Lower leg skin (tissue), 3 donors: ENCODE results near the gene UBA3.

ENCODE experiments used
- CTCF ChIP-seq, 3 donors: fragments of 450-650 bp; IDR thresholded peaks; one replicate each; pipeline ENCODE4 v1.5.1; 2016; ENCODE audit warnings: antibody characterized with exemption in 3 of 3, mild to moderate bottlenecking in 3 of 3, moderate library complexity in 2 of 3
- POLR2A ChIP-seq, 2 donors: fragments of 450-650 bp; IDR thresholded peaks; one replicate each; pipeline ENCODE4 v1.6.1; 2016 to 2017; ENCODE audit warnings: antibody characterized with exemption in 2 of 2, mild to moderate bottlenecking in 1 of 2, moderate library complexity in 1 of 2

GRCh38 chr3:69058180-69058946 lies 21.8 kb downstream of the UBA3 start:
- no peak for TF ChIP-seq CTCF (IDR thresholded peaks at IDR 0.05)
- TF ChIP-seq POLR2A (IDR thresholded peaks at IDR 0.05): no peak
